PC-9 (cell line): Measurements from ENCODE around the gene ADIG.

Experiments used
- CTCF ChIP-seq: fragments of 200-600 bp; sonication (generic); conservative IDR thresholded peaks from 2 replicates; pipeline ENCODE4 v1.6.1; 2017; ENCODE audit warnings: mixed run types, antibody characterized with exemption, mild to moderate bottlenecking, moderate library complexity
- EZH2 ChIP-seq: fragments of 200-600 bp; sonication (generic); IDR thresholded peaks from 2 replicates; pipeline ENCODE4 v1.8.0; 2017; ENCODE audit warnings: antibody characterized with exemption, low read depth

- no peak for TF ChIP-seq CTCF
- no peak for TF ChIP-seq EZH2
These were observed 22.2 kb upstream of the ADIG start for GRCh38 chr20:38558596-38559360.
